PC-3 (cell line): ENCODE results near the gene UBA6. TPM values are rescaled to one million over a fixed set of nuclear protein-coding genes. Genes with fewer than 3 reads are reported as not detected.

Experiments used
- ATAC-seq: fragments of 200-7000 bp; cut with Tn5 transposase; 2 replicates; pipeline ENCODE4 v1.9.1; 2020; ENCODE audit warnings: mild to moderate bottlenecking, moderate library complexity
- BruUV-seq: library from RNA; stranded (reverse); fragments of 400-500 nt; replicated peaks from 2 replicates; lab custom pipeline; 2021; lab: Mats Ljungman, UMichigan
- CTCF ChIA-PET: fragments of 300-600 bp; sonication (Branson Sonifier 250); formaldehyde crosslinking; loops from one replicate; lab custom pipeline; 2022; ENCODE audit warnings: antibody characterized with exemption; lab: Charles Lee
- POLR2A ChIA-PET: fragments of 300-600 bp; sonication (Branson Sonifier 250); formaldehyde crosslinking; loops from one replicate; lab custom pipeline; 2022; ENCODE audit warnings: antibody characterized with exemption; ENCODE audit not compliant: unreplicated experiment; lab: Charles Lee
- DNase-seq: peaks from one replicate; pipeline ENCODE4 v3.0.0-alpha.2; 2015
- H2AFZ ChIP-seq: fragments of 300-600 bp; sonication (generic); 2 replicates; pipeline ENCODE4 v1.6.0; 2016; ENCODE audit warnings: antibody characterized with exemption, low read length
- H3F3A ChIP-seq: fragments of 300-600 bp; sonication (generic); one replicate; pipeline ENCODE4 v1.6.0; 2017; ENCODE audit warnings: antibody characterized with exemption, low read length, control low read depth, mild to moderate bottlenecking; ENCODE audit not compliant: unreplicated experiment
- H3K27ac ChIP-seq: fragments of 300-600 bp; sonication (generic); 2 replicates; pipeline ENCODE4 v1.5.1; 2016; ENCODE audit warnings: mild to moderate bottlenecking, low read length
- H3K27me3 ChIP-seq: fragments of 300-600 bp; sonication (generic); 2 replicates; pipeline ENCODE4 v1.6.1; 2016; ENCODE audit warnings: low read length, mixed read lengths
- H3K36me3 ChIP-seq: fragments of 300-600 bp; sonication (generic); 2 replicates; pipeline ENCODE4 v1.6.1; 2016; ENCODE audit warnings: low read depth, mixed run types, low read length, mixed read lengths
- H3K4me1 ChIP-seq: fragments of 300-600 bp; sonication (generic); 2 replicates; pipeline ENCODE4 v1.5.1; 2016; ENCODE audit warnings: low read length; ENCODE audit not compliant: insufficient read depth
- H3K4me2 ChIP-seq: fragments of 300-600 bp; sonication (generic); 2 replicates; pipeline ENCODE4 v1.6.0; 2016; ENCODE audit warnings: low read length
- H3K4me3 ChIP-seq: fragments of 300-600 bp; sonication (generic); 2 replicates; pipeline ENCODE4 v1.5.1; 2016; ENCODE audit warnings: mild to moderate bottlenecking, low read length, mixed read lengths
- H3K79me2 ChIP-seq: fragments of 300-600 bp; sonication (generic); 2 replicates; pipeline ENCODE4 v1.6.1; 2017; ENCODE audit warnings: low read length, mixed read lengths
- H3K9ac ChIP-seq: fragments of 300-600 bp; sonication (generic); 2 replicates; pipeline ENCODE4 v1.6.0; 2016; ENCODE audit warnings: mild to moderate bottlenecking, low read length
- H3K9me2 ChIP-seq: fragments of 300-600 bp; sonication (generic); replicated peaks from 2 replicates; pipeline ENCODE4 v1.6.1; 2016; ENCODE audit warnings: mixed run types, low read length, mixed read lengths
- H3K9me3 ChIP-seq: fragments of 300-600 bp; sonication (generic); 2 replicates; pipeline ENCODE4 v1.6.1; 2016; ENCODE audit warnings: low read length, mixed read lengths
- H4K20me1 ChIP-seq: fragments of 300-600 bp; sonication (generic); 2 replicates; pipeline ENCODE4 v1.6.1; 2016; ENCODE audit warnings: low read length, mixed read lengths
- CTCF ChIP-seq: fragments of 300-600 bp; sonication (generic); conservative IDR thresholded peaks from 2 replicates; pipeline ENCODE4 v1.5.1; 2017; ENCODE audit warnings: antibody characterized with exemption, low read depth, mild to moderate bottlenecking, low read length
- EZH2 ChIP-seq: fragments of 300-600 bp; sonication (generic); IDR thresholded peaks from one replicate; pipeline ENCODE4 v1.6.1; 2017; ENCODE audit warnings: antibody characterized with exemption, mild to moderate bottlenecking, low read length; ENCODE audit not compliant: unreplicated experiment
- EZH2phosphoT487 ChIP-seq: fragments of 300-600 bp; sonication (generic); IDR thresholded peaks from 2 replicates; pipeline ENCODE4 v1.6.1; 2018; ENCODE audit warnings: mild to moderate bottlenecking, antibody characterized with exemption, low read length, borderline replicate concordance
- intact Hi-C: fragments of 100-400 bp; cut with micrococcal nuclease; formaldehyde crosslinking; loops from 2 replicates; pipeline ENCODE4 v1.9.0; 2023
- total RNA-seq: library from RNA; depleted of rRNA; stranded (reverse); fragments of >200 nt; gene quantifications from 2 replicates; pipeline ENCODE4 v1.2.3, GENCODE V29; 2014

Gene UBA6
- total RNA-seq, 1 experiment from 2014 or later = 94.6 TPM

DNA sequence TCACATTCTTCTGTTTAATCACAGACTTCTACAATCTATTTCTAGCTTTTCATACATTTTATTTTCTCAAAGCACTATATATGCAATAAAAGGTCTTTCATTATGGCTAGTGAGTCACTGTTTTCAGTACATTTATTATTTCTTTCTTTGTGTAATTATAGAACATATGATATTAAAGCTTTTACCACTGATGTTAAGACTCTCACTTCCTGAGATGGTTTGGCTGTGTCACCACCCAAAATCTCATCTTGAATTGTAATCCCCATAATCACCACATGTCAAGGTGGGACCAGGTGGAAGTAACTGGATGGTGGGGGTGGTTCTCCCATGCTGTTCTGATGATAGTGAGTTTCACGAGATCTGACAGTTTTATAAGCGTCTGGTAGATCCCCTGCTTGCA, 41.9 kb downstream of the UBA6 start:
- ChIA-PET CTCF (no interaction called here), POLR2A (no interaction called here)
- no peak for TF ChIP-seq EZH2
- no peak for TF ChIP-seq CTCF
- no peak for TF ChIP-seq EZH2phosphoT487
- no peaks in the 10 kb centered on the region for H3K79me2 ChIP-seq
- ATAC-seq (no peak; the same call in none of the 2 replicates), DNase-seq (no peak)
- no peaks in the 10 kb centered on the region for H3F3A ChIP-seq
- no peaks in the 10 kb centered on the region for H3K27me3 ChIP-seq
- H3K9me3 ChIP-seq = no peaks in the 10 kb centered on the region
- no peaks in the 10 kb centered on the region for H3K9me2 ChIP-seq
- H4K20me1 ChIP-seq = peaks cover 7% of the 10 kb centered on the region; the same call in 1 of the 2 replicates
- H3K27ac ChIP-seq = no peak overlapping the region
- peaks cover 59% of the 10 kb centered on the region for H3K36me3 ChIP-seq
- no peak overlapping the region for H2AFZ ChIP-seq
- no TSS peak for BruUV-seq
- no peak overlapping the region for H3K4me2 ChIP-seq
- no peak overlapping the region for H3K9ac ChIP-seq
- H3K4me1 ChIP-seq = no peaks in the 10 kb centered on the region
- intact Hi-C loops = no loop called here
- no peak overlapping the region for H3K4me3 ChIP-seq

GRCh38 chr4:67658302-67658701, 42.7 kb downstream of the UBA6 start:
- BruUV-seq = no TSS peak
- Histone ChIP-seq H3K79me2 (no peaks in the 10 kb centered on the region), H3K4me2 (no peak overlapping the region), H3K9me2 (no peaks in the 10 kb centered on the region), H3F3A (no peaks in the 10 kb centered on the region), H3K4me1 (no peaks in the 10 kb centered on the region), H3K27me3 (no peaks in the 10 kb centered on the region), H4K20me1 (peaks cover 7% of the 10 kb centered on the region; the same call in 1 of the 2 replicates), H2AFZ (no peak overlapping the region), H3K27ac (no peak overlapping the region), H3K9me3 (no peaks in the 10 kb centered on the region), H3K4me3 (no peak overlapping the region), H3K9ac (no peak overlapping the region), H3K36me3 (peaks cover 52% of the 10 kb centered on the region)
- ChIA-PET POLR2A (no interaction called here), CTCF (no interaction called here)
- TF ChIP-seq CTCF (no peak), EZH2phosphoT487 (no peak), EZH2 (no peak)
- ATAC-seq = no peak
- intact Hi-C loops = no loop called here
- no peak for DNase-seq

- H3K79me2 ChIP-seq = no peaks in the 10 kb centered on the region
- CTCF ChIA-PET = no interaction called here
These were observed 49.4 kb downstream of the UBA6 start for GRCh38 chr4:67651536-67651935.

More at GRCh38 chr4:67651536-67651935, 49.4 kb downstream of the UBA6 start:
- POLR2A ChIA-PET = no interaction called here
- ATAC-seq (no peak), DNase-seq (no peak)
- H4K20me1 ChIP-seq = no peaks in the 10 kb centered on the region
- no peaks in the 10 kb centered on the region for H3K27me3 ChIP-seq
- no peaks in the 10 kb centered on the region for H3K9me3 ChIP-seq
- no TSS peak for BruUV-seq
- H3K4me1 ChIP-seq = no peaks in the 10 kb centered on the region
- H3K9me2 ChIP-seq = no peaks in the 10 kb centered on the region
- H3K36me3 ChIP-seq = peaks cover 11% of the 10 kb centered on the region
- TF ChIP-seq EZH2 (no peak), CTCF (no peak), EZH2phosphoT487 (no peak)
- no peak overlapping the region for H3K27ac ChIP-seq
- no peak overlapping the region for H3K9ac ChIP-seq
- no peak overlapping the region for H3K4me3 ChIP-seq
- H3F3A ChIP-seq = no peaks in the 10 kb centered on the region
- intact Hi-C loops = no loop called here
- no peak overlapping the region for H2AFZ ChIP-seq
- no peak overlapping the region for H3K4me2 ChIP-seq
